Liver (tissue), 9 donors: ENCODE results near the gene ATP2B3. TPM values are rescaled to one million over a fixed set of nuclear protein-coding genes. Genes with fewer than 3 reads are reported as not detected.

Experiments
- DNase-seq: peaks from one replicate; pipeline ENCODE4 v3.0.0-alpha.2; 2017; ENCODE audit warnings: low spot score
- H3K27ac ChIP-seq, 2 donors: one replicate each; pipeline ENCODE4 v1.7.0; 2013; ENCODE audit warnings: inconsistent platforms in 2 of 2, low read length in 2 of 2, control low read depth in 1 of 2, low read depth in 1 of 2, mild to moderate bottlenecking in 1 of 2
- H3K27me3 ChIP-seq, 4 donors: one replicate each; pipeline versions ENCODE4 v1.6.1 to v1.7.0; 2013; ENCODE audit warnings: low read length in 3 of 4, inconsistent platforms in 1 of 4, mild to moderate bottlenecking in 1 of 4, moderate library complexity in 1 of 4; ENCODE audit not compliant: control insufficient read depth in 4 of 4, insufficient read depth in 4 of 4
- H3K36me3 ChIP-seq, 4 donors: one replicate each; pipeline versions ENCODE4 v1.6.1 to v1.7.0; 2013; ENCODE audit warnings: low read length in 3 of 4, mild to moderate bottlenecking in 3 of 4, low read depth in 1 of 4, moderate library complexity in 1 of 4; ENCODE audit not compliant: control insufficient read depth in 4 of 4, insufficient read depth in 3 of 4
- H3K4me1 ChIP-seq, 4 donors: one replicate each; pipeline versions ENCODE4 v1.6.1 to v1.7.0; 2013; ENCODE audit warnings: low read length in 3 of 4, mild to moderate bottlenecking in 3 of 4, moderate library complexity in 1 of 4; ENCODE audit not compliant: control insufficient read depth in 4 of 4, insufficient read depth in 4 of 4
- H3K4me3 ChIP-seq, 3 donors: one replicate each; pipeline versions ENCODE4 v1.6.1 to v1.7.0; 2013; ENCODE audit warnings: low read length in 3 of 3, control low read depth in 1 of 3, low read depth in 1 of 3, mild to moderate bottlenecking in 1 of 3
- H3K9ac ChIP-seq, 2 donors: one replicate each; pipeline ENCODE4 v1.7.0; 2013; ENCODE audit warnings: low read length in 2 of 2, mild to moderate bottlenecking in 2 of 2, moderate library complexity in 2 of 2, control low read depth in 1 of 2, low read depth in 1 of 2
- H3K9me3 ChIP-seq, 4 donors: one replicate each; pipeline versions ENCODE4 v1.6.1 to v1.7.0; 2013; ENCODE audit warnings: low read length in 3 of 4; ENCODE audit not compliant: control insufficient read depth in 4 of 4
- FOXA1 ChIP-seq: IDR thresholded peaks from 2 replicates; pipeline ENCODE4 v1.6.1; 2016; ENCODE audit warnings: antibody characterized with exemption
- FOXA2 ChIP-seq: IDR thresholded peaks from 2 replicates; pipeline ENCODE4 v1.6.1; 2016; ENCODE audit warnings: antibody characterized with exemption
- GABPA ChIP-seq, 2 donors: IDR thresholded peaks in 1 of 2; conservative IDR thresholded peaks in 1 of 2; 2 replicates each; pipeline ENCODE4 v1.6.1; 2016; ENCODE audit warnings: antibody characterized with exemption in 2 of 2, mild to moderate bottlenecking in 1 of 2, moderate library complexity in 1 of 2
- HNF4A ChIP-seq, 2 donors: conservative IDR thresholded peaks; 2 replicates each; pipeline ENCODE4 v1.6.1; 2016; ENCODE audit warnings: antibody characterized with exemption in 2 of 2, mild to moderate bottlenecking in 2 of 2
- HNF4G ChIP-seq: IDR thresholded peaks from 2 replicates; pipeline ENCODE4 v1.6.1; 2016; ENCODE audit warnings: antibody characterized with exemption
- JUND ChIP-seq, 2 donors: IDR thresholded peaks; 2 replicates each; pipeline ENCODE4 v1.6.1; 2016; ENCODE audit warnings: antibody characterized with exemption in 2 of 2
- RAD21 ChIP-seq, 2 donors: IDR thresholded peaks; 2 replicates each; pipeline ENCODE4 v1.6.1; 2016; ENCODE audit warnings: antibody characterized with exemption in 2 of 2, mild to moderate bottlenecking in 2 of 2
- RXRA ChIP-seq, 2 donors: IDR thresholded peaks; 2 replicates each; pipeline ENCODE4 v1.6.1; 2017 to 2018; ENCODE audit warnings: antibody characterized with exemption in 2 of 2, mild to moderate bottlenecking in 1 of 2
- SP1 ChIP-seq: IDR thresholded peaks from 2 replicates; pipeline ENCODE4 v1.6.1; 2018; ENCODE audit warnings: antibody characterized with exemption, mild to moderate bottlenecking
- TAF1 ChIP-seq: conservative IDR thresholded peaks from 2 replicates; pipeline ENCODE4 v1.6.1; 2016; ENCODE audit warnings: antibody characterized with exemption, mild to moderate bottlenecking
- YY1 ChIP-seq: IDR thresholded peaks from 2 replicates; pipeline ENCODE4 v1.6.1; 2016; ENCODE audit warnings: antibody characterized with exemption, mild to moderate bottlenecking
- WGBS: extraction: QIAGEN DNeasy Blood & Tissue Kit; methylation state at CpG from one replicate; pipeline ENCODE4 v1.1.7; 2013; 5-methylcytosine and 5-hydroxymethylcytosine counted together
- polyA plus RNA-seq, 2 donors: library from polyadenylated mRNA; stranded (reverse) in 1 of 2; unstranded in 1 of 2; fragments of 200-250 nt in 1 of 2; fragments of >200 nt in 1 of 2; fragmentation: Nextera tagmentation in 1 of 2; extraction: Ambion mirVana in 1 of 2; gene quantifications; one replicate each; pipeline versions ENCODE4 v1.2.1 to v1.2.3, GENCODE V29; 2013 to 2015
- total RNA-seq, 2 donors: library from RNA; depleted of rRNA; stranded (reverse); fragments of >200 nt; gene quantifications; one replicate each; pipeline ENCODE4 v1.2.3, GENCODE V29; 2014
- TF ChIP-seq, protein P1 (sequence below): IDR thresholded peaks from 2 replicates; pipeline ENCODE4 v1.6.1; 2016; ENCODE audit warnings: antibody characterized with exemption
- TF ChIP-seq, protein P2 (sequence below): IDR thresholded peaks from 2 replicates; pipeline ENCODE4 v1.6.1; 2016; ENCODE audit warnings: antibody characterized with exemption
- TF ChIP-seq, protein P3 (sequence below): IDR thresholded peaks from 2 replicates; pipeline ENCODE4 v1.6.1; 2016; ENCODE audit warnings: antibody characterized with exemption, mild to moderate bottlenecking
- TF ChIP-seq, protein P4 (sequence below): fragments of 150-350 bp; IDR thresholded peaks from 2 replicates; pipeline ENCODE4 v1.5.1; 2017; ENCODE audit warnings: improper control_type of control experiment, low read depth, low read length; ENCODE audit not compliant: missing input control
- TF ChIP-seq, protein P5 (sequence below): IDR thresholded peaks from 2 replicates; pipeline ENCODE4 v1.6.1; 2016; ENCODE audit warnings: antibody characterized with exemption
- donor health status: healthy.
- donor health status: healthy.
- donor health status: healthy.
- donor health status: healthy.
- donor health status: healthy.

Gene ATP2B3
- total and polyA plus RNA-seq, 4 donors = not detected

DNA sequence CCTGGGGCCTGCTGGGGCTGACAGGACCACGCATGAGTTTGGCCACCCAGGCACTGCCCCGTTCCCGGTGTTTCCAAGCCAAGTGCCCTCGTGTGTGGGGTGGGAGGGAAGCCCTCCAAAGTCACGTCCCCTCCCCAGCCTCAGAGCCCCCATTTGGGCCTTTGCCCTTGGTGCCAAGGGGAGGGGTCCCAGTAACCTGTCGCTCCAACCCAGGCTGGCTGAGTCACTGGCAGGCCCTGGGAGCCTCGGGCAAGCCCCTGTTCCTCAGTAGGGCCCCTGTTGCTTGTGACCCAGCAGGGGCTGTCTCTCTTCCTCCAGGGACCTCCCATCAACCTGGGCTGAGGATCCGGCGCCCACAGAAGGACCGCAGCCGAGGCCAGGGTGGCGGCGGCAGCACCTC is 36.4 kb upstream of the ATP2B3 start:
- Histone ChIP-seq H3K9me3 (no peaks in the 10 kb centered on the region), H3K27me3 (no peaks in the 10 kb centered on the region), H3K36me3 (no peaks in the 10 kb centered on the region), H3K4me3 (no peak overlapping the region), H3K27ac (no peak overlapping the region), H3K4me1 (no peaks in the 10 kb centered on the region), H3K9ac (no peak overlapping the region)
- TF ChIP-seq FOXA2 = no peak
- no peak for TF ChIP-seq JUND (IDR thresholded peaks at IDR 0.05)
- TF ChIP-seq GABPA (IDR thresholded peaks at IDR 0.05 in 1 of 2, conservative IDR thresholded peaks at IDR 0.05 in 1 of 2) = no peak
- TF ChIP-seq, protein P1, sequence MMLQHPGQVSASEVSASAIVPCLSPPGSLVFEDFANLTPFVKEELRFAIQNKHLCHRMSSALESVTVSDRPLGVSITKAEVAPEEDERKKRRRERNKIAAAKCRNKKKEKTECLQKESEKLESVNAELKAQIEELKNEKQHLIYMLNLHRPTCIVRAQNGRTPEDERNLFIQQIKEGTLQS = no peak
- no peak for TF ChIP-seq HNF4G
- TF ChIP-seq, protein P2, sequence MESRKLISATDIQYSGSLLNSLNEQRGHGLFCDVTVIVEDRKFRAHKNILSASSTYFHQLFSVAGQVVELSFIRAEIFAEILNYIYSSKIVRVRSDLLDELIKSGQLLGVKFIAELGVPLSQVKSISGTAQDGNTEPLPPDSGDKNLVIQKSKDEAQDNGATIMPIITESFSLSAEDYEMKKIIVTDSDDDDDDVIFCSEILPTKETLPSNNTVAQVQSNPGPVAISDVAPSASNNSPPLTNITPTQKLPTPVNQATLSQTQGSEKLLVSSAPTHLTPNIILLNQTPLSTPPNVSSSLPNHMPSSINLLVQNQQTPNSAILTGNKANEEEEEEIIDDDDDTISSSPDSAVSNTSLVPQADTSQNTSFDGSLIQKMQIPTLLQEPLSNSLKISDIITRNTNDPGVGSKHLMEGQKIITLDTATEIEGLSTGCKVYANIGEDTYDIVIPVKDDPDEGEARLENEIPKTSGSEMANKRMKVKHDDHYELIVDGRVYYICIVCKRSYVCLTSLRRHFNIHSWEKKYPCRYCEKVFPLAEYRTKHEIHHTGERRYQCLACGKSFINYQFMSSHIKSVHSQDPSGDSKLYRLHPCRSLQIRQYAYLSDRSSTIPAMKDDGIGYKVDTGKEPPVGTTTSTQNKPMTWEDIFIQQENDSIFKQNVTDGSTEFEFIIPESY = no peak
- TF ChIP-seq, protein P3, sequence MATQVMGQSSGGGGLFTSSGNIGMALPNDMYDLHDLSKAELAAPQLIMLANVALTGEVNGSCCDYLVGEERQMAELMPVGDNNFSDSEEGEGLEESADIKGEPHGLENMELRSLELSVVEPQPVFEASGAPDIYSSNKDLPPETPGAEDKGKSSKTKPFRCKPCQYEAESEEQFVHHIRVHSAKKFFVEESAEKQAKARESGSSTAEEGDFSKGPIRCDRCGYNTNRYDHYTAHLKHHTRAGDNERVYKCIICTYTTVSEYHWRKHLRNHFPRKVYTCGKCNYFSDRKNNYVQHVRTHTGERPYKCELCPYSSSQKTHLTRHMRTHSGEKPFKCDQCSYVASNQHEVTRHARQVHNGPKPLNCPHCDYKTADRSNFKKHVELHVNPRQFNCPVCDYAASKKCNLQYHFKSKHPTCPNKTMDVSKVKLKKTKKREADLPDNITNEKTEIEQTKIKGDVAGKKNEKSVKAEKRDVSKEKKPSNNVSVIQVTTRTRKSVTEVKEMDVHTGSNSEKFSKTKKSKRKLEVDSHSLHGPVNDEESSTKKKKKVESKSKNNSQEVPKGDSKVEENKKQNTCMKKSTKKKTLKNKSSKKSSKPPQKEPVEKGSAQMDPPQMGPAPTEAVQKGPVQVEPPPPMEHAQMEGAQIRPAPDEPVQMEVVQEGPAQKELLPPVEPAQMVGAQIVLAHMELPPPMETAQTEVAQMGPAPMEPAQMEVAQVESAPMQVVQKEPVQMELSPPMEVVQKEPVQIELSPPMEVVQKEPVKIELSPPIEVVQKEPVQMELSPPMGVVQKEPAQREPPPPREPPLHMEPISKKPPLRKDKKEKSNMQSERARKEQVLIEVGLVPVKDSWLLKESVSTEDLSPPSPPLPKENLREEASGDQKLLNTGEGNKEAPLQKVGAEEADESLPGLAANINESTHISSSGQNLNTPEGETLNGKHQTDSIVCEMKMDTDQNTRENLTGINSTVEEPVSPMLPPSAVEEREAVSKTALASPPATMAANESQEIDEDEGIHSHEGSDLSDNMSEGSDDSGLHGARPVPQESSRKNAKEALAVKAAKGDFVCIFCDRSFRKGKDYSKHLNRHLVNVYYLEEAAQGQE = no peak
- no peak for TF ChIP-seq SP1
- TF ChIP-seq FOXA1 = no peak
- no peak for TF ChIP-seq HNF4A (conservative IDR thresholded peaks at IDR 0.05)
- TF ChIP-seq TAF1 = no peak
- TF ChIP-seq, protein P4, sequence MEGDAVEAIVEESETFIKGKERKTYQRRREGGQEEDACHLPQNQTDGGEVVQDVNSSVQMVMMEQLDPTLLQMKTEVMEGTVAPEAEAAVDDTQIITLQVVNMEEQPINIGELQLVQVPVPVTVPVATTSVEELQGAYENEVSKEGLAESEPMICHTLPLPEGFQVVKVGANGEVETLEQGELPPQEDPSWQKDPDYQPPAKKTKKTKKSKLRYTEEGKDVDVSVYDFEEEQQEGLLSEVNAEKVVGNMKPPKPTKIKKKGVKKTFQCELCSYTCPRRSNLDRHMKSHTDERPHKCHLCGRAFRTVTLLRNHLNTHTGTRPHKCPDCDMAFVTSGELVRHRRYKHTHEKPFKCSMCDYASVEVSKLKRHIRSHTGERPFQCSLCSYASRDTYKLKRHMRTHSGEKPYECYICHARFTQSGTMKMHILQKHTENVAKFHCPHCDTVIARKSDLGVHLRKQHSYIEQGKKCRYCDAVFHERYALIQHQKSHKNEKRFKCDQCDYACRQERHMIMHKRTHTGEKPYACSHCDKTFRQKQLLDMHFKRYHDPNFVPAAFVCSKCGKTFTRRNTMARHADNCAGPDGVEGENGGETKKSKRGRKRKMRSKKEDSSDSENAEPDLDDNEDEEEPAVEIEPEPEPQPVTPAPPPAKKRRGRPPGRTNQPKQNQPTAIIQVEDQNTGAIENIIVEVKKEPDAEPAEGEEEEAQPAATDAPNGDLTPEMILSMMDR = no peak
- TF ChIP-seq, protein P5, sequence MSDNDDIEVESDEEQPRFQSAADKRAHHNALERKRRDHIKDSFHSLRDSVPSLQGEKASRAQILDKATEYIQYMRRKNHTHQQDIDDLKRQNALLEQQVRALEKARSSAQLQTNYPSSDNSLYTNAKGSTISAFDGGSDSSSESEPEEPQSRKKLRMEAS = no peak
- no peak for TF ChIP-seq YY1
- TF ChIP-seq RXRA (IDR thresholded peaks at IDR 0.05) = no peak
- WGBS = 98% methylated on average over 13 of the region's 13 CpGs
- DNase-seq = no peak

DNA sequence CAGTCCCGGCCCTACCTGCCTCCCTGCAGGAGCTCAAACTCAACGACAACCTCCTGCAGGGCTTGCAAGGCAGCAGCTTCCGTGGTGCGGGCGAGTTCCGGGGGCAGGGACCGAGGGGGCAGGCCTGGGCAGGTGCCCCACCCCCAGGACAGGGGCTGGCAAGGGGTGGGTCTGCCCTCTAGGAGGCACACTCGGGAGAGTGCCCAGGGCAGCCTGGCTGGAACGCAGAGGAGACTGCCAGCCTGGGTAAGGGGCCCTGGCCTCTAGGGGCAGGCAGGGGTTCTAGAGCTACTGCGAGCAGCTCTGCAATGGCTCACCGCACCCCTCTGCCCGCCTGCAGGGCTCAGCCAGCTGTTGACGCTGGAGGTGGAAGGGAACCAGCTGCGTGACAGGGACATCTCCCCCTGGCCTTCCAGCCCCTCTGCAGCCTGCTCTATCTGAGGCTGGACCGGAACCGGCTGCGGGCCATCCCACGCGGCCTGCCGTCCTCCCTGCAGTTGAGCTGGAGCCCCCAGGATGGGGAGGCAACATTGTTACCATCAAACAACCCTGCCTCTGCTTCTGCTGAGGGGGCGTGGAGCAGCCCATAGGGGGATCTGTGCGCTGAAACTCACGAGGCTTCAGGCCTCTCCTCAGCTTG is 34.9 kb upstream of the ATP2B3 start:
- H3K27ac ChIP-seq = no peak overlapping the region
- H3K9ac ChIP-seq = no peak overlapping the region
- DNase-seq = no peak
- H3K36me3 ChIP-seq = no peaks in the 10 kb centered on the region
- no peak for TF ChIP-seq RAD21 (IDR thresholded peaks at IDR 0.05)
- H3K4me1 ChIP-seq = no peaks in the 10 kb centered on the region
- H3K9me3 ChIP-seq = no peaks in the 10 kb centered on the region
- no peaks in the 10 kb centered on the region for H3K27me3 ChIP-seq
- WGBS = 92% methylated on average over 23 of the region's 23 CpGs
- no peak overlapping the region for H3K4me3 ChIP-seq
